Measurements from ENCODE around the gene KLK8.

Gene KLK8

GRCh38 chr19:51027126-51027806, 25.9 kb upstream of the KLK8 start:
- TF ChIP-seq CTCF (IDR thresholded peaks at IDR 0.05; ENCODE audit: low read depth, low read length): no peak
- no peaks in the 10 kb centered on the region for H3K36me3 ChIP-seq
- peaks cover 74% of the 10 kb centered on the region for H3K27me3 ChIP-seq (ENCODE audit: insufficient read depth, low read depth, severe bottlenecking)
- no peak overlapping the region for H3K4me3 ChIP-seq (ENCODE audit: low read depth, low read length)
- H3K27ac ChIP-seq: no peak overlapping the region
- no peak for DNase-seq
- no peaks in the 10 kb centered on the region for H3K9me3 ChIP-seq (ENCODE audit: severe bottlenecking)

- TF ChIP-seq CTCF (IDR thresholded peaks at IDR 0.05; ENCODE audit: low read depth, low read length): no peak
- DNase-seq: no peak
- no peaks in the 10 kb centered on the region for H3K36me3 ChIP-seq
These were observed 25.1 kb upstream of the KLK8 start, which contains the start of gene KLK11 for GRCh38 chr19:51026554-51026831. TSS of gene KLK11 (minus strand) at chr19:51026616. CDS start at chr19:51025631, 985 bp downstream.

GRCh38 chr19:51025809-51026553, 24.6 kb upstream of the KLK8 start:
- H3K4me3 ChIP-seq (ENCODE audit: low read depth, low read length): no peak overlapping the region
- no peak for DNase-seq
- H3K27me3 ChIP-seq (ENCODE audit: insufficient read depth, low read depth, severe bottlenecking): peaks cover 76% of the 10 kb centered on the region
- TF ChIP-seq CTCF (IDR thresholded peaks at IDR 0.05; ENCODE audit: low read depth, low read length): no peak
- H3K36me3 ChIP-seq: no peaks in the 10 kb centered on the region
- no peaks in the 10 kb centered on the region for H3K9me3 ChIP-seq (ENCODE audit: severe bottlenecking)
- no peak overlapping the region for H3K27ac ChIP-seq

More at GRCh38 chr19:51026554-51026831, 25.1 kb upstream of the KLK8 start, which contains the start of gene KLK11:
- Histone ChIP-seq H3K4me3 (ENCODE audit: low read depth, low read length) (no peak within 1 kb of the TSS), H3K27me3 (ENCODE audit: insufficient read depth, low read depth, severe bottlenecking) (peaks cover 76% of the 10 kb centered on the region), H3K9me3 (ENCODE audit: severe bottlenecking) (no peaks in the 10 kb centered on the region), H3K27ac (no peak within 1 kb of the TSS)

- Histone ChIP-seq H3K9me3 (ENCODE audit: severe bottlenecking) (no peaks in the 10 kb centered on the region), H3K4me3 (ENCODE audit: low read depth, low read length) (no peak overlapping the region), H3K27me3 (ENCODE audit: insufficient read depth, low read depth, severe bottlenecking) (peaks cover 76% of the 10 kb centered on the region), H3K36me3 (no peaks in the 10 kb centered on the region), H3K27ac (no peak overlapping the region)
- no peak for DNase-seq
- TF ChIP-seq CTCF (IDR thresholded peaks at IDR 0.05; ENCODE audit: low read depth, low read length): no peak
These were observed 24.0 kb upstream of the KLK8 start for GRCh38 chr19:51025401-51025800.

GRCh38 chr19:51024924-51025323, 23.5 kb upstream of the KLK8 start:
- Histone ChIP-seq H3K4me3 (ENCODE audit: low read depth, low read length) (no peak overlapping the region), H3K36me3 (no peaks in the 10 kb centered on the region), H3K27me3 (ENCODE audit: insufficient read depth, low read depth, severe bottlenecking) (peaks cover 80% of the 10 kb centered on the region), H3K9me3 (ENCODE audit: severe bottlenecking) (no peaks in the 10 kb centered on the region), H3K27ac (no peak overlapping the region)
- DNase-seq: peak; percentile 39
- TF ChIP-seq CTCF (IDR thresholded peaks at IDR 0.05; ENCODE audit: low read depth, low read length): no peak
